Right cardiac atrium (tissue), 5 donors: ENCODE results near the gene CTAG1B. TPM values are rescaled to one million over a fixed set of nuclear protein-coding genes. Genes with fewer than 3 reads are reported as not detected.
"Not testable (repeated sequence)": the region's sequence is repeated elsewhere in the genome, so short reads cannot be mapped to it uniquely, and the experiment has no call there.

Source experiments
- ATAC-seq, 2 donors: fragments of 200-7000 bp; cut with Tn5 transposase; one replicate each; pipeline versions ENCODE4 v1.8.0 to v1.9.1; 2020; ENCODE audit warnings: moderate library complexity in 2 of 2, mild to moderate bottlenecking in 1 of 2
- DNase-seq, 3 donors: peaks; one replicate each; pipeline ENCODE4 v3.0.0-alpha.2; 2020
- H3K27ac ChIP-seq: one replicate; pipeline ENCODE4 v1.5.1; 2013; ENCODE audit warnings: mild to moderate bottlenecking, low read length, control low read depth, moderate library complexity
- H3K27me3 ChIP-seq: one replicate; pipeline ENCODE4 v1.6.1; 2013; ENCODE audit not compliant: control insufficient read depth, insufficient read depth
- H3K4me1 ChIP-seq: one replicate; pipeline ENCODE4 v1.6.1; 2013; ENCODE audit warnings: low read length; ENCODE audit not compliant: control insufficient read depth, insufficient read depth
- H3K4me3 ChIP-seq: one replicate; pipeline ENCODE4 v1.5.1; 2013; ENCODE audit warnings: low read length, control low read depth
- H3K9me3 ChIP-seq: one replicate; pipeline ENCODE4 v1.6.1; 2013; ENCODE audit warnings: low read length; ENCODE audit not compliant: control insufficient read depth
- WGBS: extraction: QIAGEN DNeasy Blood & Tissue Kit; methylation state at CpG from one replicate; pipeline ENCODE4 v1.1.7; 2013; 5-methylcytosine and 5-hydroxymethylcytosine counted together
- intact Hi-C, 4 donors: fragments of 100-400 bp; cut with DNase I; formaldehyde crosslinking; loops; one replicate each; pipeline versions ENCODE4 v1.11.0 to v1.14.0; 2022 to 2023
- long read RNA-seq, 4 donors: library from polyadenylated mRNA; unstranded; transcript quantifications; one replicate each; pipeline ENCODE4 v2.0.0, GENCODE V29; 2020 to 2021
- polyA plus RNA-seq: library from polyadenylated mRNA; stranded (reverse); fragments of 200-250 nt; gene quantifications from one replicate; pipeline ENCODE4 v1.2.3, GENCODE V29; 2013
- total RNA-seq, 4 donors: library from RNA; stranded (reverse); fragmentation: NEBNext Ultra II Directional; extraction: Animal tissue kit (Norgen Biotek cat#: 25700); gene quantifications; one replicate each; pipeline ENCODE4 v1.2.1, GENCODE V29; 2021
- donor health status: healthy with polysubstance abuse.
- donor health status: DM: no; HTN: yes; CAD: no.
- donor health status: DM: no; HTN: no; CAD: no.
- donor health status: DM: no; HTN: yes; CAD: no; lungs with severe emphysema.
- donor health status: DM: yes; HTN: yes; CAD: no.

Gene CTAG1B
- total RNA-seq (not detected), polyA plus RNA-seq (not detected)
- long read RNA-seq, donor 1 = 0 reads
- long read RNA-seq, donor 2 = 0 reads
- long read RNA-seq, donor 3 = 0 reads
- long read RNA-seq, donor 4 = 0 reads

GRCh38 chrX:154619182-154619581 is at the start of gene CTAG1B:
CTAG1B (minus strand) TSS chrX:154619282; CDS start chrX:154619218, 64 bp downstream.
- peak in 1 of 2 donors; percentile 8 for ATAC-seq
- not testable (repeated sequence) for DNase-seq
- no CpG with 5 or more reads among the region's 28 CpGs for WGBS

GRCh38 chrX:154661899-154662298 is 42.8 kb upstream of the CTAG1B start:
- DNase-seq (no peak), ATAC-seq (no peak)
- H3K27me3 ChIP-seq = no peaks in the 10 kb centered on the region
- no peak overlapping the region for H3K27ac ChIP-seq
- intact Hi-C loops = no loop called here
- 84% methylated on average over 7 of the region's 7 CpGs for WGBS
- no peak overlapping the region for H3K4me3 ChIP-seq
- no peaks in the 10 kb centered on the region for H3K9me3 ChIP-seq
- H3K4me1 ChIP-seq = no peaks in the 10 kb centered on the region

More at GRCh38 chrX:154619182-154619581, at the start of gene CTAG1B:
- H3K27me3 ChIP-seq, H3K27ac ChIP-seq, H3K9me3 ChIP-seq, H3K4me1 ChIP-seq, intact Hi-C loops, H3K4me3 ChIP-seq: not testable (repeated sequence)

GRCh38 chrX:154661170-154661569 is 42.1 kb upstream of the CTAG1B start:
- 81% methylated on average over 4 of the region's 4 CpGs for WGBS

GRCh38 chrX:154660541-154660940 is 41.5 kb upstream of the CTAG1B start:
- 85% methylated on average over 6 of the region's 6 CpGs for WGBS
- intact Hi-C loops = no loop called here
- ATAC-seq (no peak), DNase-seq (no peak)
- Histone ChIP-seq H3K4me3 (no peak overlapping the region), H3K4me1 (no peaks in the 10 kb centered on the region), H3K27ac (no peak overlapping the region), H3K9me3 (no peaks in the 10 kb centered on the region), H3K27me3 (no peaks in the 10 kb centered on the region)

More at GRCh38 chrX:154661170-154661569, 42.1 kb upstream of the CTAG1B start:
- no peaks in the 10 kb centered on the region for H3K9me3 ChIP-seq
- H3K27me3 ChIP-seq = no peaks in the 10 kb centered on the region
- no peak overlapping the region for H3K4me3 ChIP-seq
- H3K27ac ChIP-seq = no peak overlapping the region
- H3K4me1 ChIP-seq = no peaks in the 10 kb centered on the region
- ATAC-seq (no peak), DNase-seq (no peak)
- intact Hi-C loops = no loop called here

- H3K27me3 ChIP-seq = no peaks in the 10 kb centered on the region
- H3K4me3 ChIP-seq = no peak overlapping the region
- no peak overlapping the region for H3K27ac ChIP-seq
- H3K4me1 ChIP-seq = no peaks in the 10 kb centered on the region
- no peaks in the 10 kb centered on the region for H3K9me3 ChIP-seq
- no peak for DNase-seq
- WGBS = 91% methylated on average over 11 of the region's 11 CpGs
- ATAC-seq = no peak
- intact Hi-C loops = no loop called here
Measured at GRCh38 chrX:154658957-154659356, 39.9 kb upstream of the CTAG1B start.

GRCh38 chrX:154658187-154658586 is 39.1 kb upstream of the CTAG1B start:
- WGBS = 95% methylated on average over 12 of the region's 12 CpGs
- ATAC-seq = no peak
- no peaks in the 10 kb centered on the region for H3K9me3 ChIP-seq

GRCh38 chrX:154657226-154657805 is 38.2 kb upstream of the CTAG1B start:
- WGBS = 93% methylated on average over 15 of the region's 15 CpGs
- no peaks in the 10 kb centered on the region for H3K27me3 ChIP-seq
- ATAC-seq = no peak
- H3K4me3 ChIP-seq = no peak overlapping the region
- H3K27ac ChIP-seq = no peak overlapping the region
- H3K9me3 ChIP-seq = no peaks in the 10 kb centered on the region
- no peaks in the 10 kb centered on the region for H3K4me1 ChIP-seq
- DNase-seq = no peak
- intact Hi-C loops = no loop called here

More at GRCh38 chrX:154658187-154658586, 39.1 kb upstream of the CTAG1B start:
- Histone ChIP-seq H3K27me3 (no peaks in the 10 kb centered on the region), H3K27ac (no peak overlapping the region), H3K4me3 (no peak overlapping the region), H3K4me1 (no peaks in the 10 kb centered on the region)
- DNase-seq = no peak
- intact Hi-C loops = no loop called here

GRCh38 chrX:154655786-154656185 is 36.7 kb upstream of the CTAG1B start:
- no peak for ATAC-seq
- no peaks in the 10 kb centered on the region for H3K27me3 ChIP-seq
- intact Hi-C loops = no loop called here
- 77% methylated on average over 11 of the region's 11 CpGs for WGBS
- DNase-seq = no peak
- H3K27ac ChIP-seq = no peak overlapping the region
- no peaks in the 10 kb centered on the region for H3K4me1 ChIP-seq
- no peak overlapping the region for H3K4me3 ChIP-seq
- no peaks in the 10 kb centered on the region for H3K9me3 ChIP-seq

GRCh38 chrX:154655346-154655745 is 36.3 kb upstream of the CTAG1B start:
- 79% methylated on average over 6 of the region's 6 CpGs for WGBS
- Histone ChIP-seq H3K27ac (no peak overlapping the region), H3K9me3 (no peaks in the 10 kb centered on the region), H3K4me1 (no peaks in the 10 kb centered on the region), H3K4me3 (no peak overlapping the region), H3K27me3 (no peaks in the 10 kb centered on the region)
- no peak for DNase-seq
- intact Hi-C loops = no loop called here
- no peak for ATAC-seq

- 85% methylated on average over 14 of the region's 15 CpGs for WGBS
- H3K9me3 ChIP-seq = no peaks in the 10 kb centered on the region
- intact Hi-C loops = no loop called here
Measured at GRCh38 chrX:154654925-154655324, 35.8 kb upstream of the CTAG1B start.

GRCh38 chrX:154654372-154654771 is 35.3 kb upstream of the CTAG1B start:
- H3K27ac ChIP-seq = no peak overlapping the region
- H3K4me1 ChIP-seq = no peaks in the 10 kb centered on the region
- no peak overlapping the region for H3K4me3 ChIP-seq
- H3K9me3 ChIP-seq = no peaks in the 10 kb centered on the region
- no peaks in the 10 kb centered on the region for H3K27me3 ChIP-seq
- no peak for ATAC-seq
- 79% methylated on average over 8 of the region's 10 CpGs for WGBS
- intact Hi-C loops = no loop called here
- DNase-seq = no peak

More at GRCh38 chrX:154654925-154655324, 35.8 kb upstream of the CTAG1B start:
- Histone ChIP-seq H3K27ac (no peak overlapping the region), H3K27me3 (no peaks in the 10 kb centered on the region), H3K4me1 (no peaks in the 10 kb centered on the region), H3K4me3 (no peak overlapping the region)
- ATAC-seq = no peak
- no peak for DNase-seq

- H3K27ac ChIP-seq, H3K27me3 ChIP-seq, H3K9me3 ChIP-seq, H3K4me1 ChIP-seq, H3K4me3 ChIP-seq, DNase-seq, intact Hi-C loops: not testable (repeated sequence)
- peak in 1 of 2 donors; percentile 14 for ATAC-seq
- no CpG with 5 or more reads among the region's 27 CpGs for WGBS
Measured at GRCh38 chrX:154653413-154653812, 34.3 kb upstream of the CTAG1B start, which contains the start of gene CTAG2. CTAG2 (minus strand) TSS chrX:154653579; CDS start chrX:154653515, 64 bp downstream.
